HCT116 (cell line): Measurements from ENCODE around the gene AMTN. TPM values are rescaled to one million over a fixed set of nuclear protein-coding genes. Genes with fewer than 3 reads are reported as not detected.

Experiments
- ATAC-seq: fragments of 200-7000 bp; cut with Tn5 transposase; 2 replicates; pipeline ENCODE4 v1.9.1; 2020; ENCODE audit warnings: mild to moderate bottlenecking, moderate library complexity
- BruUV-seq: library from RNA; stranded (reverse); fragments of 400-500 nt; replicated peaks from 2 replicates; lab custom pipeline; 2021; lab: Mats Ljungman, UMichigan
- CTCF ChIA-PET: fragments of 300-600 bp; sonication (Branson Sonifier 250); formaldehyde crosslinking; loops from one replicate; lab custom pipeline; 2021; ENCODE audit warnings: antibody characterized with exemption; lab: Charles Lee
- POLR2A ChIA-PET: fragments of 300-600, 350-600 bp; sonication (Branson Sonifier 250); formaldehyde crosslinking; loops from one replicate; lab custom pipeline; 2021; ENCODE audit warnings: antibody characterized with exemption; lab: Charles Lee
- RAD21 ChIA-PET, 2 experiments: fragments of 300-600 bp; sonication (Branson Sonifier 250); formaldehyde crosslinking; loops; one replicate each; lab custom pipeline; 2023; ENCODE audit warnings: low total read pairs in 2 of 2; ENCODE audit not compliant: uncharacterized antibody in 2 of 2, unreplicated experiment in 2 of 2, low non-redundant PET in 1 of 2; lab: Charles Lee
- DNase-seq: peaks from one replicate; pipeline ENCODE4 v3.0.0-alpha.2; 2010; ENCODE audit warnings: low read depth, low spot score
- H2AFZ ChIP-seq: fragments of 200-600 bp; shearing (Covaris generic), sonication (generic); 2 replicates; pipeline ENCODE4 v1.6.1; 2017; ENCODE audit warnings: low read depth, mixed run types, mixed read lengths, antibody characterized with exemption, low read length; ENCODE audit not compliant: poor library complexity, severe bottlenecking
- H3K27ac ChIP-seq: 2 replicates; pipeline ENCODE4 v1.5.1; 2012; ENCODE audit warnings: low read depth, low read length
- H3K27me3 ChIP-seq: fragments of 200-600 bp; sonication (generic); 2 replicates; pipeline ENCODE4 v1.6.1; 2016; ENCODE audit warnings: mixed run types, low read length, mixed read lengths; ENCODE audit not compliant: insufficient read depth
- H3K36me3 ChIP-seq, 2 experiments: fragments of 200-500 bp in 1 of 2; fragments of 200-600 bp in 1 of 2; sonication (Bioruptor generic) in 1 of 2; sonication (generic) in 1 of 2; 2 replicates each; pipeline versions ENCODE4 v1.5.1 to v1.6.1; 2014 to 2016; ENCODE audit warnings: low read length in 2 of 2, inconsistent platforms in 1 of 2, mixed read lengths in 1 of 2, mixed run types in 1 of 2; ENCODE audit not compliant: insufficient read depth in 2 of 2, control insufficient read depth in 1 of 2
- H3K4me1 ChIP-seq, 2 experiments: fragments of 200-600 bp in 1 of 2; sonication (generic) in 1 of 2; 2 replicates each; pipeline versions ENCODE4 v1.5.1 to v1.6.1; 2012 to 2017; ENCODE audit warnings: low read length in 2 of 2, inconsistent platforms in 1 of 2, mild to moderate bottlenecking in 1 of 2, mixed read lengths in 1 of 2, mixed run types in 1 of 2, moderate library complexity in 1 of 2; ENCODE audit not compliant: insufficient read depth in 2 of 2, control insufficient read depth in 1 of 2
- H3K4me2 ChIP-seq: fragments of 200-600 bp; sonication (generic); 2 replicates; pipeline ENCODE4 v1.6.1; 2017; ENCODE audit warnings: mixed run types, low read length, mixed read lengths
- H3K4me3 ChIP-seq, 2 experiments: fragments of 200-600 bp in 1 of 2; sonication (generic) in 1 of 2; replicated peaks in 1 of 2; 2 replicates each; pipeline ENCODE4 v1.5.1; 2011 to 2016; ENCODE audit warnings: low read length in 2 of 2, control low read depth in 1 of 2, low read depth in 1 of 2, mild to moderate bottlenecking in 1 of 2, mixed read lengths in 1 of 2, mixed run types in 1 of 2
- H3K79me2 ChIP-seq: fragments of 200-600 bp; sonication (generic); 2 replicates; pipeline ENCODE4 v1.6.1; 2017; ENCODE audit warnings: mild to moderate bottlenecking, mixed run types, low read length, moderate library complexity, mixed read lengths; ENCODE audit not compliant: insufficient read depth
- H3K9ac ChIP-seq: fragments of 200-600 bp; sonication (generic); 2 replicates; pipeline ENCODE4 v1.6.1; 2016; ENCODE audit warnings: low read length, mixed read lengths
- H3K9me2 ChIP-seq: fragments of 200-600 bp; sonication (generic), shearing (Covaris generic); 2 replicates; pipeline ENCODE4 v1.6.1; 2017; ENCODE audit warnings: mixed run types, mild to moderate bottlenecking, moderate library complexity; ENCODE audit not compliant: insufficient read depth
- H3K9me3 ChIP-seq, 2 experiments: fragments of 200-500 bp in 1 of 2; fragments of 200-600 bp in 1 of 2; sonication (Bioruptor generic) in 1 of 2; sonication (generic) in 1 of 2; 2 replicates each; pipeline ENCODE4 v1.6.1; 2014 to 2017; ENCODE audit warnings: low read length in 2 of 2, mixed read lengths in 2 of 2, inconsistent platforms in 1 of 2, low read depth in 1 of 2, mild to moderate bottlenecking in 1 of 2, mixed run types in 1 of 2, moderate library complexity in 1 of 2; ENCODE audit not compliant: control insufficient read depth in 1 of 2, insufficient read depth in 1 of 2
- H4K20me1 ChIP-seq: fragments of 200-600 bp; sonication (generic), shearing (Covaris generic); 2 replicates; pipeline ENCODE4 v1.6.1; 2017; ENCODE audit warnings: mixed run types, mild to moderate bottlenecking, moderate library complexity; ENCODE audit not compliant: insufficient read depth
- ATF3 ChIP-seq: IDR thresholded peaks from 2 replicates; pipeline ENCODE4 v1.6.1; 2012
- CEBPB ChIP-seq: IDR thresholded peaks from 2 replicates; pipeline ENCODE4 v1.6.1; 2012; ENCODE audit warnings: low read depth
- EGR1 ChIP-seq: IDR thresholded peaks from 2 replicates; pipeline ENCODE4 v1.6.1; 2012; ENCODE audit warnings: low read depth
- JUND ChIP-seq: IDR thresholded peaks from 2 replicates; pipeline ENCODE4 v1.6.1; 2012
- SRF ChIP-seq: IDR thresholded peaks from 2 replicates; pipeline ENCODE4 v1.6.1; 2012; ENCODE audit warnings: low read depth
- TCF7L2 ChIP-seq: IDR thresholded peaks from 2 replicates; pipeline ENCODE4 v1.7.0; 2011; ENCODE audit warnings: borderline replicate concordance, inconsistent platforms; ENCODE audit not compliant: insufficient read depth, insufficient read length; ENCODE audit errors: extremely low read depth
- YY1 ChIP-seq: IDR thresholded peaks from 2 replicates; pipeline ENCODE4 v1.6.1; 2011; ENCODE audit warnings: low read length, low read depth, moderate library complexity, mild to moderate bottlenecking; ENCODE audit not compliant: insufficient replicate concordance; ENCODE audit errors: extremely low read depth
- ZBTB33 ChIP-seq: IDR thresholded peaks from 2 replicates; pipeline ENCODE4 v1.6.1; 2011; ENCODE audit warnings: mild to moderate bottlenecking, low read length, moderate library complexity; ENCODE audit not compliant: insufficient replicate concordance; ENCODE audit errors: extremely low read depth
- intact Hi-C: fragments of 100-400 bp; cut with micrococcal nuclease; formaldehyde crosslinking; loops from 2 replicates; pipeline ENCODE4 v1.10.0; 2022
- total RNA-seq: library from RNA; stranded (reverse); gene quantifications from one replicate; pipeline ENCODE4 v1.2.1, GENCODE V29; 2021; ENCODE audit not compliant: unreplicated experiment

AMTN gene
- total RNA-seq, 1 experiment from 2014 or later: not detected

GRCh38 chr4:70508801-70509200 lies 9.6 kb upstream of the AMTN start:
- Histone ChIP-seq H3K27ac (no peak overlapping the region), H3K9me3 (no peaks in the 10 kb centered on the region)
- intact Hi-C loops: loop anchor here (5.0 to 10.0 kb wide), 2 partner anchors 192 to 324 kb away; no protein-coding TSS in a partner anchor
- ATAC-seq: no peak
- TF ChIP-seq SRF: no peak
- no peak for TF ChIP-seq ZBTB33
- TF ChIP-seq EGR1: no peak
- no peak for TF ChIP-seq TCF7L2
- TF ChIP-seq CEBPB: no peak
- no peak for TF ChIP-seq YY1
- TF ChIP-seq, all 23 proteins: peak for 0
- Histone ChIP-seq H3K27me3 (no peaks in the 10 kb centered on the region), H3K9ac (no peak overlapping the region), H3K36me3 (no peaks in the 10 kb centered on the region), H2AFZ (no peak overlapping the region), H4K20me1 (no peaks in the 10 kb centered on the region), H3K9me2 (no peaks in the 10 kb centered on the region), H3K79me2 (no peaks in the 10 kb centered on the region), H3K4me2 (no peak overlapping the region), H3K4me3 (no peak overlapping the region), H3K4me1 (no peaks in the 10 kb centered on the region)
- RAD21 ChIA-PET: no interaction called here
- POLR2A ChIA-PET: no interaction called here
- no TSS peak for BruUV-seq
- DNase-seq: no peak
- CTCF ChIA-PET: no interaction called here

GRCh38 chr4:70511365-70511764 lies 7.0 kb upstream of the AMTN start:
- Histone ChIP-seq H3K27me3 (no peaks in the 10 kb centered on the region), H4K20me1 (no peaks in the 10 kb centered on the region), H3K36me3 (no peaks in the 10 kb centered on the region), H3K9ac (no peak overlapping the region), H3K4me1 (no peaks in the 10 kb centered on the region), H3K4me2 (no peak overlapping the region), H3K4me3 (no peak overlapping the region), H3K9me2 (no peaks in the 10 kb centered on the region), H3K79me2 (no peaks in the 10 kb centered on the region), H3K9me3 (no peaks in the 10 kb centered on the region), H3K27ac (no peak overlapping the region), H2AFZ (no peak overlapping the region)
- ChIA-PET POLR2A (interaction anchor here (1.4 kb wide), 1 partner anchor 10 kb away, joined by 4 read pairs; no protein-coding TSS in a partner anchor), CTCF (no interaction called here), RAD21 (no interaction called here)
- TF ChIP-seq ATF3 (no peak), JUND (no peak), SRF (no peak), YY1 (no peak)
- intact Hi-C loops: no loop called here
- no peak for DNase-seq
- no TSS peak for BruUV-seq
- ATAC-seq: no peak
